K562 (cell line): ENCODE results near the gene LSM14B. TPM values are rescaled to one million over a fixed set of nuclear protein-coding genes. Genes with fewer than 3 reads are reported as not detected.

Experiments
- ATAC-seq: fragments of 200-7000 bp; cut with Tn5 transposase; 3 replicates; pipeline ENCODE4 v1.9.1; 2020; ENCODE audit warnings: moderate library complexity
- BruUV-seq: library from RNA; stranded (reverse); fragments of 400-500 nt; replicated peaks from 2 replicates; lab custom pipeline; 2021; lab: Mats Ljungman, UMichigan
- CTCF ChIA-PET: fragments of 300-600 bp; formaldehyde crosslinking; extraction: SDS; loops from one replicate; lab custom pipeline; 2021; ENCODE audit warnings: low intra/inter-chr PET ratio; lab: Yijun Ruan, JAX
- POLR2A ChIA-PET: fragments of 300-600, 350-650 bp; sonication (Branson Sonifier 250); formaldehyde crosslinking; extraction: SDS; loops from one replicate; lab custom pipeline; 2021; ENCODE audit warnings: antibody characterized with exemption, inconsistent platforms; lab: Yijun Ruan, JAX
- DNase-seq, 4 experiments: peaks; one replicate each; pipeline versions ENCODE4 v3.0.0 to v3.0.0-alpha.2; 2011 to 2018; ENCODE audit warnings: low spot score in 3 of 4, mixed read lengths in 3 of 4; ENCODE audit errors: extremely low read depth in 1 of 4
- FAIRE-seq: peaks from 2 replicates; lab custom pipeline; 2011; peaks lifted over from hg19 to GRCh38; lab: Jason Lieb, UNC
- H2AFZ ChIP-seq: 2 replicates; pipeline ENCODE4 v1.6.0; 2011; ENCODE audit warnings: low read depth, low read length, control low read depth, inconsistent platforms
- H3K27ac ChIP-seq: fragments of 200-600 bp; 3 replicates; pipeline ENCODE4 v1.8.0; 2011; ENCODE audit warnings: low read depth, mild to moderate bottlenecking, control low read depth, inconsistent platforms, low read length, moderate library complexity, mixed read lengths; ENCODE audit errors: extremely low read depth
- H3K27me3 ChIP-seq, 2 experiments: fragments of 300-600 bp in 1 of 2; 2 replicates in 1 of 2; 3 replicates in 1 of 2; pipeline versions ENCODE4 v1.6.0 to v1.8.0; 2011; ENCODE audit warnings: inconsistent platforms in 2 of 2, low read length in 2 of 2, mild to moderate bottlenecking in 1 of 2, mixed read lengths in 1 of 2, moderate library complexity in 1 of 2; ENCODE audit not compliant: control insufficient read depth in 2 of 2, insufficient read depth in 2 of 2
- H3K36me3 ChIP-seq: fragments of 300-600 bp; 3 replicates; pipeline ENCODE4 v1.8.0; 2011; ENCODE audit warnings: mild to moderate bottlenecking, low read length, inconsistent platforms; ENCODE audit not compliant: control insufficient read depth, insufficient read depth
- H3K4me1 ChIP-seq, 2 experiments: fragments of 200-600 bp in 1 of 2; replicated peaks in 1 of 2; 2 replicates in 1 of 2; 3 replicates in 1 of 2; pipeline versions ENCODE4 v1.5.1 to v1.8.0; 2011; ENCODE audit warnings: inconsistent platforms in 2 of 2, low read length in 2 of 2, mild to moderate bottlenecking in 1 of 2, mixed read lengths in 1 of 2, moderate library complexity in 1 of 2; ENCODE audit not compliant: control insufficient read depth in 2 of 2, insufficient read depth in 2 of 2
- H3K4me2 ChIP-seq: 2 replicates; pipeline ENCODE4 v1.6.1; 2011; ENCODE audit warnings: low read length, control low read depth, inconsistent platforms, mixed read lengths; ENCODE audit not compliant: insufficient read depth
- H3K4me3 ChIP-seq: fragments of 200-600 bp; sonication (generic), shearing (Covaris generic); 2 replicates; pipeline ENCODE4 v1.5.1; 2016; ENCODE audit warnings: control low read depth, inconsistent platforms
- H3K79me2 ChIP-seq: fragments of 200-600 bp; 3 replicates; pipeline ENCODE4 v1.8.0; 2011; ENCODE audit warnings: low read length, inconsistent platforms; ENCODE audit not compliant: control insufficient read depth, insufficient read depth
- H3K9ac ChIP-seq, 2 experiments: 2 replicates each; pipeline versions ENCODE4 v1.6.0 to v1.6.1; 2011; ENCODE audit warnings: low read depth in 2 of 2, low read length in 2 of 2, control low read depth in 1 of 2, inconsistent platforms in 1 of 2, mild to moderate bottlenecking in 1 of 2, mixed read lengths in 1 of 2; ENCODE audit not compliant: insufficient read depth in 1 of 2
- H3K9me1 ChIP-seq: one replicate; pipeline ENCODE4 v1.6.0; 2011; ENCODE audit warnings: inconsistent platforms, mild to moderate bottlenecking, low read length, moderate library complexity; ENCODE audit not compliant: control insufficient read depth, insufficient read depth
- H3K9me3 ChIP-seq: replicated peaks from 2 replicates; pipeline ENCODE4 v1.5.1; 2011; ENCODE audit warnings: low read depth, low read length, inconsistent platforms; ENCODE audit not compliant: control insufficient read depth, insufficient read depth
- H4K20me1 ChIP-seq: replicated peaks from 2 replicates; pipeline ENCODE4 v1.6.1; 2011; ENCODE audit warnings: low read length, inconsistent platforms, mixed read lengths; ENCODE audit not compliant: control insufficient read depth, insufficient read depth
- CHCHD3 ChIP-seq: fragments of 250-450 bp; sonication (Bioruptor Pico); IDR thresholded peaks from 2 replicates; pipeline ENCODE4 v2.1.2; 2022; ENCODE audit warnings: mild to moderate bottlenecking
- COPS2 ChIP-seq: fragments of 450-650 bp; conservative IDR thresholded peaks from 2 replicates; pipeline ENCODE4 v1.6.1; 2016; ENCODE audit warnings: mild to moderate bottlenecking, moderate library complexity
- CTCFL ChIP-seq: IDR thresholded peaks from 2 replicates; pipeline ENCODE4 v1.6.1; 2011; ENCODE audit warnings: borderline replicate concordance, low read depth, mild to moderate bottlenecking, moderate library complexity, low read length; ENCODE audit not compliant: insufficient read depth, poor library complexity, severe bottlenecking
- ELK1 ChIP-seq: sonication (generic); formaldehyde crosslinking; IDR thresholded peaks from 2 replicates; pipeline ENCODE4 v1.8.1; 2022; ENCODE audit warnings: missing genetic modification reagents
- HDAC3 ChIP-seq: fragments of 450-650 bp; IDR thresholded peaks from 2 replicates; pipeline ENCODE4 v1.6.1; 2018; ENCODE audit warnings: borderline replicate concordance, mild to moderate bottlenecking, moderate library complexity; ENCODE audit not compliant: partially characterized antibody
- HIVEP1 ChIP-seq: fragments of 250-450 bp; sonication (Bioruptor Pico); IDR thresholded peaks from 2 replicates; pipeline ENCODE4 v1.4.0; 2020; ENCODE audit warnings: mild to moderate bottlenecking
- MTF1 ChIP-seq: fragments of 250-450 bp; sonication (Bioruptor Pico); IDR thresholded peaks from 2 replicates; pipeline ENCODE4 v1.9.0; 2021; ENCODE audit warnings: moderate library complexity, mild to moderate bottlenecking, inconsistent platforms, borderline replicate concordance
- NBN ChIP-seq: fragments of 450-650 bp; IDR thresholded peaks from 2 replicates; pipeline ENCODE4 v1.6.1; 2016; ENCODE audit warnings: low read depth, mild to moderate bottlenecking
- POU5F1 ChIP-seq: fragments of 150-350 bp; IDR thresholded peaks from 2 replicates; pipeline ENCODE4 v1.6.1; 2014; ENCODE audit warnings: borderline replicate concordance, low read length, low read depth, mild to moderate bottlenecking; ENCODE audit not compliant: partially characterized antibody
- PURB ChIP-seq: sonication (generic); formaldehyde crosslinking; IDR thresholded peaks from 2 replicates; pipeline ENCODE4 v1.9.0; 2021; ENCODE audit warnings: low read depth, mild to moderate bottlenecking, missing genetic modification reagents
- PYGO2 ChIP-seq: fragments of 450-650 bp; IDR thresholded peaks from 2 replicates; pipeline ENCODE4 v1.6.1; 2016; ENCODE audit warnings: mild to moderate bottlenecking, missing genetic modification characterization, moderate library complexity, missing compliant biosample characterization
- RAD21 ChIP-seq, 2 experiments: fragments of 250-450 bp in 1 of 2; fragments of 450-650 bp in 1 of 2; sonication (Bioruptor Pico) in 1 of 2; formaldehyde crosslinking in 1 of 2; IDR thresholded peaks in 1 of 2; conservative IDR thresholded peaks in 1 of 2; 2 replicates each; pipeline versions ENCODE4 v1.4.0 to v1.8.0; 2020 to 2022; ENCODE audit warnings: mild to moderate bottlenecking in 2 of 2, moderate library complexity in 1 of 2
- RBM14 ChIP-seq: fragments of 200-400 bp; formaldehyde crosslinking; IDR thresholded peaks from 2 replicates; pipeline ENCODE4 v1.6.1; 2018; ENCODE audit warnings: low read depth, mild to moderate bottlenecking, low read length, moderate library complexity, borderline replicate concordance; ENCODE audit not compliant: insufficient read depth
- SMC3 ChIP-seq: conservative IDR thresholded peaks from 2 replicates; pipeline ENCODE4 v1.6.1; 2011; ENCODE audit warnings: low read depth, low read length, improper control_type of control experiment; ENCODE audit not compliant: insufficient read depth
- TFAP4 ChIP-seq: sonication (generic); formaldehyde crosslinking; IDR thresholded peaks from 2 replicates; pipeline ENCODE4 v1.8.0; 2022; ENCODE audit warnings: missing genetic modification reagents, mild to moderate bottlenecking, moderate library complexity, borderline replicate concordance
- ZC3H8 ChIP-seq: fragments of 450-650 bp; IDR thresholded peaks from 2 replicates; pipeline ENCODE4 v1.6.1; 2017
- ZKSCAN1 ChIP-seq: fragments of 150-350 bp; IDR thresholded peaks from 2 replicates; pipeline ENCODE4 v1.6.1; 2016; ENCODE audit warnings: low read depth, low read length
- ZNF12 ChIP-seq: sonication (generic); formaldehyde crosslinking; IDR thresholded peaks from 2 replicates; pipeline ENCODE4 v1.4.0; 2020; ENCODE audit warnings: mild to moderate bottlenecking, missing genetic modification reagents
- ZNF354B ChIP-seq: fragments of 250-450 bp; sonication (Bioruptor Pico); IDR thresholded peaks from 2 replicates; pipeline ENCODE4 v1.4.0; 2020
- WGBS: fragments of 100-300 bp; shearing (Covaris generic); methylation state at CpG from one replicate; pipeline ENCODE4 v1.1.6; 2016; ENCODE audit warnings: low coverage, mixed read lengths; ENCODE audit not compliant: insufficient coverage; ENCODE audit errors: missing lambda C conversion rate; 5-methylcytosine and 5-hydroxymethylcytosine counted together
- in situ Hi-C: fragments of 300-500 bp; cut with MboI; formaldehyde crosslinking; loops from 4 replicates; pipeline ENCODE4 v1.15.0; 2018; ENCODE audit warnings: inconsistent platforms, mixed read lengths
- intact Hi-C: fragments of 100-400 bp; cut with micrococcal nuclease; formaldehyde crosslinking; loops from 2 replicates; pipeline ENCODE4 v1.14.2; 2022
- polyA plus RNA-seq, 8 experiments: library from polyadenylated mRNA; depleted of rRNA in 4 of 8; stranded (reverse) in 5 of 8; unstranded in 3 of 8; fragments of >200 nt; fragmentation: Nextera tagmentation in 2 of 8; fragmentation: Illumina TruSeq in 1 of 8; extraction: Ambion mirVana in 2 of 8; extraction: Trizol in 1 of 8; gene quantifications; 2 replicates each; pipeline versions ENCODE4 v1.2.1 to v1.2.3, GENCODE V29; 2011 to 2014; ENCODE audit warnings: inconsistent platforms in 1 of 8, missing spikeins in 1 of 8
- total RNA-seq, 7 experiments: library from RNA; depleted of rRNA in 6 of 7; stranded (reverse); fragments of >200 nt in 6 of 7; fragmentation: Illumina TruSeq in 2 of 7; extraction: Trizol in 2 of 7; gene quantifications; 2 replicates each; pipeline versions ENCODE4 v1.2.1 to v1.2.3, GENCODE V29; 2011 to 2021; ENCODE audit warnings: low replicate concordance in 1 of 7

The LSM14B gene
- total and polyA plus RNA-seq, 9 of the 15 experiments (the other 6 are each of a cell fraction or from before 2014, with no cell fraction given): 0.66 to 36.0 (median 20.2) TPM

- TF ChIP-seq NBN (no peak), RBM14 (no peak), HDAC3 (no peak), COPS2 (no peak), SMC3 (no peak), ZC3H8 (no peak), ZNF12 (CRISPR knock-in tag) (no peak), PURB (CRISPR knock-in tag) (no peak), RAD21 (CRISPR knock-in tag; conservative IDR thresholded peaks at IDR 0.05 in 1 of 2, IDR thresholded peaks at IDR 0.05 in 1 of 2) (no peak), ZKSCAN1 (no peak)
Observed at GRCh38 chr20:62170536-62170935, 48.3 kb downstream of the LSM14B start (continued).

- Histone ChIP-seq H3K9me3 (no peaks in the 10 kb centered on the region), H3K9me1 (peaks cover 3% of the 10 kb centered on the region), H3K9ac (no peak overlapping the region), H3K27ac (no peak overlapping the region), H3K79me2 (no peaks in the 10 kb centered on the region), H3K36me3 (peaks cover 59% of the 10 kb centered on the region; the same call in 2 of the 3 replicates), H4K20me1 (0 out of 2 replicates have a peak, but pooled peaks cover 4% of the 10 kb centered on the region), H3K27me3 (no peaks in the 10 kb centered on the region), H3K4me1 (no peaks in the 10 kb centered on the region), H2AFZ (no peak overlapping the region), H3K4me3 (no peak overlapping the region), H3K4me2 (no peak overlapping the region)
- POLR2A ChIA-PET: interaction anchor here (0.6 to 0.7 kb wide), 2 partner anchors 73 to 151 kb away, joined by 3 read pairs; no protein-coding TSS in a partner anchor
- no peak for ATAC-seq
- DNase-seq: no peak
- in situ Hi-C loops (no loop called here), intact Hi-C loops (no loop called here)
- WGBS: 84% methylated on average over 8 of the region's 8 CpGs
- no peak for FAIRE-seq
- BruUV-seq: no TSS peak
- CTCF ChIA-PET: no interaction called here
- TF ChIP-seq MTF1 (no peak), PYGO2 (tag) (no peak), TFAP4 (CRISPR knock-in tag) (no peak), CHCHD3 (CRISPR knock-in tag) (no peak), ELK1 (CRISPR knock-in tag) (no peak), CTCFL (no peak), HIVEP1 (CRISPR knock-in tag) (no peak), POU5F1 (no peak), ZNF354B (CRISPR knock-in tag) (no peak)
Observed at GRCh38 chr20:62171245-62171644, 49.0 kb downstream of the LSM14B start.
